Mononuclear cell (primary cell): ENCODE data around the gene FRMD6. TPM values are rescaled to one million over a fixed set of nuclear protein-coding genes. Genes with fewer than 3 reads are reported as not detected.
"Not testable (repeated sequence)": the region's sequence is repeated elsewhere in the genome, so short reads cannot be mapped to it uniquely, and the experiment has no call there.

Experiments used
- H3K27me3 ChIP-seq: 2 replicates; pipeline ENCODE4 v1.6.0; 2011; ENCODE audit warnings: low read length, control low read depth; ENCODE audit not compliant: insufficient read depth
- H3K4me1 ChIP-seq: 2 replicates; pipeline ENCODE4 v1.5.1; 2011; ENCODE audit warnings: mild to moderate bottlenecking, low read length, control low read depth; ENCODE audit not compliant: insufficient read depth
- H3K4me3 ChIP-seq: 2 replicates; pipeline ENCODE4 v1.5.1; 2011; ENCODE audit warnings: mild to moderate bottlenecking, low read length, moderate library complexity
- H3K9me3 ChIP-seq: 2 replicates; pipeline ENCODE4 v1.5.1; 2011; ENCODE audit warnings: low read depth, mild to moderate bottlenecking, control low read depth, low read length
- total RNA-seq: library from RNA; depleted of rRNA; stranded (reverse); fragments of >200 nt; gene quantifications from one replicate; pipeline ENCODE4 v1.2.3, GENCODE V29; 2012

FRMD6 gene
- total RNA-seq, 1 donor = 1.0 TPM

- Histone ChIP-seq H3K4me3 (no peak overlapping the region), H3K9me3 (no peaks in the 10 kb centered on the region), H3K27me3 (no peaks in the 10 kb centered on the region), H3K4me1 (no peaks in the 10 kb centered on the region)
Observed at GRCh38 chr14:51743588-51744000, 91.9 kb downstream of the FRMD6 start.

DNA sequence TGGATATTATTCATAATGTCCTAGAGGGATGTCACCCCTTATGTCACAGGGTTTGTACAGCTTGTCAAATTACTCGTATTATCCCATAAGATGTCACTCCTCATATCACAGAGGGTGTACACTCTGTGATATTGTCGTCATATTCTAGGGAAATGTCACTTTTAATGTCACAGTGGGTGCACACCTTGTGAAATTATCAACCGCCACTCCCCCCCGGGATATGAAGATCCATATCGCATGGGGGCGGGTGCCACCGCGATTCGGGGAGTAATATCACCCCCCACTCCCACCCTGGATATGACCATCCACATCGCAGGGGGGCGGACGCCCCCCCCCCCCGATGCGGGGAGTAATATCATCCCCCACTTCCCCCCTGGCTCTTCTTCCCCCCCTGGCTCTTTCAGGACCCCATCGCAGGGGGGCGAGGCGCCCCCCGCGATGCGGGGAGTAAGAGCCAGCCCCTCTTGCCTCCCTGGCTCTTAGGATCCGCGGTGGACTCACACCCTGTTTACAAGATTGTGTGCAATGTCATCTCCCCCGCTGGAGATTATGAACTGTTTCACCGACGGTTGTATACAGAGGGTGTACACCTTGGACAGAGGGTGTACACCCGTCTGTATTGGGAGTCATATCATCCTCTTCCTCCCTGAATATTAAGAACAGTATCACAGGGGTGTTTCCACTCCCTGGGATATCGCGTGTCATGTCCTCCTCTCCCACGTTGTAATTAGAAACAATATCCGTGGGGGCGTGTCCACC, 92.8 kb downstream of the FRMD6 start:
- no peaks in the 10 kb centered on the region for H3K27me3 ChIP-seq
- no peak overlapping the region for H3K4me3 ChIP-seq
- H3K4me1 ChIP-seq = no peaks in the 10 kb centered on the region
- no peaks in the 10 kb centered on the region for H3K9me3 ChIP-seq

DNA sequence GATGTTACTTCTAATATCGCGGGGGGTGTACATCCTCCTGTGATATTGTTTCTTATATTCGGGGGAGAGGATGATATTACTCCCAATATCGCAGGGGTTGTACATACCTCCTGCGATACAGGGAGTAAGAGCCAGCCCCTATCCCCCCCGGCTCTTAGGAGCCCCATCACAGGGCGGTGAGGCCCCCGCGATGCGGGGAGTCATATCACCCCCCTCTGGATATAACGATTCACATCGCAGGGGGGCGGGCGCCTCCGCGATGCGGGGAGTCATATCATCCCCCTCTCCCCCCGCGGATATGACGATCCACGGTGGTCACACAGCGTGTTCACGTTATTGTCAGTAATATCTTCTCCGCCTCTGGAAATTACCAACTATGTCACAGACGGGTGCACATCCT, 95.1 kb downstream of the FRMD6 start:
- H3K4me3 ChIP-seq = not testable (repeated sequence)

DNA sequence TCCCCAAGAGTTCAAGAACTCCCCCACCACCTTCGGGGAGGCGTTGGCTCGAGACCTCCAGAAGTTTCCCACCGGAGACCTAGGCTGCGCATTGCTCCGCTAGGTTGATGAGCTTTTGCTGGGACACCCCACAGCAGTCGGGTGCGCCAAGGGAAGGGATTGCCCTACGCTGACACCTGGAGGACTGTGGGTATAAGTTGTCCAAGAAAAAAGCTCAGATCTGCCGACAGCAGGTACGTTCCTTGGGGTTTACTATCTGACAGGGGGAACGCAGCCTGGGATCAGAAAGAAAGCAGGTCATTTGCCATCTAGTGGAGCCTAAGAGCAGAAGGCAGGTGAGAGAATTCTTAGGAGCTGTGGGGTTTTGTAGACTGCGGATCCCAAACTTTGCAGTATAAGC, 98.8 kb downstream of the FRMD6 start:
- no peak overlapping the region for H3K4me3 ChIP-seq
- no peaks in the 10 kb centered on the region for H3K27me3 ChIP-seq
- H3K9me3 ChIP-seq = no peaks in the 10 kb centered on the region
- no peaks in the 10 kb centered on the region for H3K4me1 ChIP-seq

More for the DNA sequence above, 95.1 kb downstream of the FRMD6 start:
- H3K4me1 ChIP-seq, H3K27me3 ChIP-seq, H3K9me3 ChIP-seq: not testable (repeated sequence)

DNA sequence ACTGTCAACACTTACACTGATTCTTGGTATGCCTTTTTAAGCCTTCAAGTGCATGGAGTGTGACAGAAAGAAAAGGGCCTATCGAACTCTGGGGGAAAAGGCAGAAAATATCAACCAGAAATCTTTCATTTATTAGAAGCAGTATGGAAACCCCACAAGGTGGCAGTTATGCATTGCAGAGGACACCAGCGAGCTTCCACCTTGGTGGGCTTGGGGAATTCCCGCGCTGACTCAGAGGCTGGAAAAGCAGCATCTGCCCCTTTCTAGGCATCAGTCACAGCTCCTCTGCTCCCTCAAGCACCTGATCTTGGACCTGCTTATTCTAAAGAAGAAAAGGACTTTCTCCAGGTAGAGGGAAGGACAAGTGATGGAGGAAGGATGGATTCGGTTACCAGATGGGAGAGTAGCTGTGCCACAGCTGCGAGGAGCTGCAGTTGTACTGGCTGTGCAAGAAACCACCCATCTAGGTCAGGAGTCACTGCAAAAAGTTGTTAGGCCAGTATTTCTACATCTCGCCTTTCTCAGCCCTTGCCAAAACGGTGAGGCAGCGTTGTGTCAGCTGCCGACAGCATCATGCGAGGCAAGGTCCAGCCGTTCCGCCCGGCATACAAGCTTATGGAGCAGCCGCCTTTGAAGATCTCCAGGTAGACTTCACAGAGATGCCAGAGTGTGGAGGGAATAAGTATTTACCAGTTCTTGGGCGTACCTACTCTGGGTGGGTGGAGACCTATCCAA, 100.1 kb downstream of the FRMD6 start:
- H3K4me3 ChIP-seq, H3K9me3 ChIP-seq, H3K27me3 ChIP-seq: not testable (repeated sequence)

GRCh38 chr14:51757756-51758155, 106.0 kb downstream of the FRMD6 start:
- not testable (repeated sequence) for H3K9me3 ChIP-seq, H3K4me3 ChIP-seq, H3K27me3 ChIP-seq, H3K4me1 ChIP-seq

More for the DNA sequence above, 100.1 kb downstream of the FRMD6 start:
- not testable (repeated sequence) for H3K4me1 ChIP-seq

- Histone ChIP-seq H3K9me3 (no peaks in the 10 kb centered on the region), H3K27me3 (no peaks in the 10 kb centered on the region), H3K4me3 (no peak overlapping the region), H3K4me1 (no peaks in the 10 kb centered on the region)
Observed at GRCh38 chr14:51759950-51760349, 108.2 kb downstream of the FRMD6 start.

GRCh38 chr14:51765726-51766125, 114.0 kb downstream of the FRMD6 start:
- H3K4me1 ChIP-seq, H3K27me3 ChIP-seq, H3K9me3 ChIP-seq, H3K4me3 ChIP-seq: not testable (repeated sequence)

DNA sequence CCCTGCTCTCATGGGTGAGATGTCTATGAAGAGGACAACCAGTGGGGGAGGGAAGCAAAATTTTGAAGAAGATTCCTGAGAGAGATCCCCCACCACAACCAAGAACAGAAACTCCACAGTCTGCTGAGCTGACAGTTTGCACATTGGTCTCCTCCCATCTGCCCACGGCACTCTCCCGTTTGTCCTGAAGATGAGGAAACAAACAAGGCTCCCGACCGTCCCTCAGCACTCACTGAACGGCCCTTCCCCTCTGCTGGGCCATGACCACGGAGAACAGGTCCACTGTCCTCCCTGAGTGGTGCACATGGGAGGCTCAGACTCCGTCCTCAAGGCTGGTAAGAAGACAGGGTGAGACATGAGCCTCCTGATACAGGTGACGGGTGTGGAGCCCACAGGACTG, 114.9 kb downstream of the FRMD6 start:
- not testable (repeated sequence) for H3K9me3 ChIP-seq, H3K27me3 ChIP-seq, H3K4me3 ChIP-seq, H3K4me1 ChIP-seq

- not testable (repeated sequence) for H3K27me3 ChIP-seq, H3K4me3 ChIP-seq, H3K4me1 ChIP-seq, H3K9me3 ChIP-seq
Observed at GRCh38 chr14:51769261-51769660, 117.6 kb downstream of the FRMD6 start.

DNA sequence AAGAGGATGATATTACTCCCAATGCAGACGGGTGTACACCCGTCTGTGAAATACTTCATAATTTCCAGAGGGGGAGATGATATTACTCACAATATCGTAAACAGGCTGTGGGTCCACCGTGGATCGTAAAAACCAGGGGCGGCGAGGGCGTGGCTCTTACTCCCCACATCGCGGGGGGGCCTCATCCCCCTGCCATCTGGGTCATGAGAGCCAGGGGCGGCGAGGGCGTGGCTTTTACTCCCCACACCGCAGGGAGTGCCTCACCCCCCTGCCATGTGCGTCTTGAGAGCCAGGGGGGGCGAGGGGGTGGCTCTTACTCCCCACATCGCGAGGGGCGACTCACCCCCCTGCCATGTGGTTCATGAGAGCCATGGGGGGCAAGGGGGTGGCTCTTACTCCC, 122.5 kb downstream of the FRMD6 start:
- Histone ChIP-seq H3K4me3 (no peak overlapping the region), H3K4me1 (no peaks in the 10 kb centered on the region), H3K9me3 (no peaks in the 10 kb centered on the region), H3K27me3 (no peaks in the 10 kb centered on the region)

DNA sequence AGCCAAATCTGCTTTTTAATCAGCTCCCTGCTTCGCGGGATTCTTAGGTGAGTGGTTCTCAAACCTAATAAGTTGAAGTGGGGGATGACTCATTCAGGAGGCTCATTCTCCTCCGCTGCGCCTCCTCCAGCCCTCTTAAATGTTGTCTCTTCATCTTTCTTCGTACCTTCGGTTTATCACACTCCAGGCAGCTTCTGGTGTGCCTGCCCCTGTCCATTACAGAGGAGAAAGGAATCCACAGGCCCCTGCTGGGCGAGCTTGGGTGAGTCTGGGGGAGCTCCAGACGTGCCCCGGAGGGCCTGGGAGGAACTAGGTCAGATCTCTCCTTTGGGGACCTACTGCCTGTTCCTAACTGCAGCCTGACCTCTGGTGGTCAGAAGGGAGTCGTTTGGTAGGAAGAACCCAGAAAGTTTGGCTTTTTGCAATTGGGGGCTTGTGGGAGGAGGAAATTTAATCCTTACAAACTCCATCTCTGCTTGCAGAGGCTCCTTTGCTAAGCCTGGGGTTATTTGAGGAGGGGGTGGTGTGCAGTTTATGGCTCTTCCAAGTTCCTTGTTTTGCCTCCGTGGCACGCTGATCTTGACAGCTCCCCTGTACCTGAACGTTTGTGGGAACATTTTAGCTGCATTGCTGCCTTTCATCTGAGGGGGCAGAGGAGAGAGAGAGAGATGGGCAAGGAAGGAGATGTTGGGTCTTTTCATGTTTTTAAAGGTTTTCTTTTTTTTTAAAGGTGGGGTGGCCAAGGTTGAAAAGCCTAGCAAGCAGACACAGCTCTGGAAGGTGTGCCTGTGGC, 124.6 kb downstream of the FRMD6 start:
- H3K4me3 ChIP-seq = no peak overlapping the region
- peaks cover 7% of the 10 kb centered on the region for H3K4me1 ChIP-seq
- no peaks in the 10 kb centered on the region for H3K9me3 ChIP-seq
- H3K27me3 ChIP-seq = no peaks in the 10 kb centered on the region

- H3K4me3 ChIP-seq = no peak overlapping the region
- H3K27me3 ChIP-seq = no peaks in the 10 kb centered on the region
- peaks cover under 1% of the 10 kb centered on the region for H3K9me3 ChIP-seq
- H3K4me1 ChIP-seq = peaks cover 7% of the 10 kb centered on the region
Observed at GRCh38 chr14:51780006-51780692, 128.4 kb downstream of the FRMD6 start.
